Keratinocyte (primary cell): ENCODE results near the gene MICAL2. TPM values are rescaled to one million over a fixed set of nuclear protein-coding genes. Genes with fewer than 3 reads are reported as not detected.

Source experiments
- DNase-seq: peaks from one replicate; pipeline ENCODE4 v3.0.0-alpha.2; 2011; ENCODE audit warnings: low read depth, missing footprints, low spot score
- FAIRE-seq: peaks from 2 replicates; lab custom pipeline; 2011; peaks lifted over from hg19 to GRCh38; lab: Jason Lieb, UNC
- H2AFZ ChIP-seq: 2 replicates; pipeline ENCODE4 v1.6.0; 2012; ENCODE audit warnings: low read length, control low read depth, inconsistent platforms; ENCODE audit not compliant: control insufficient read depth
- H3K27ac ChIP-seq: 2 replicates; pipeline ENCODE4 v1.5.1; 2011; ENCODE audit warnings: low read length; ENCODE audit not compliant: control insufficient read depth, insufficient read depth
- H3K27me3 ChIP-seq: 3 replicates; pipeline ENCODE4 v1.6.0; 2011; ENCODE audit warnings: low read length; ENCODE audit not compliant: control insufficient read depth, insufficient read depth; ENCODE audit errors: extremely low read depth
- H3K36me3 ChIP-seq, 2 experiments: 2 replicates in 1 of 2; 3 replicates in 1 of 2; pipeline ENCODE4 v1.5.1; 2011; ENCODE audit warnings: low read length in 2 of 2, mild to moderate bottlenecking in 1 of 2; ENCODE audit not compliant: control insufficient read depth in 2 of 2, insufficient read depth in 2 of 2; ENCODE audit errors: extremely low read depth in 1 of 2
- H3K4me1 ChIP-seq: 3 replicates; pipeline ENCODE4 v1.5.1; 2011; ENCODE audit warnings: low read length; ENCODE audit not compliant: control insufficient read depth, insufficient read depth; ENCODE audit errors: extremely low read depth
- H3K4me2 ChIP-seq: 3 replicates; pipeline ENCODE4 v1.6.0; 2011; ENCODE audit warnings: low read depth, low read length; ENCODE audit not compliant: control insufficient read depth, insufficient read depth; ENCODE audit errors: extremely low read depth
- H3K4me3 ChIP-seq, 3 experiments: fragments of 200-600 bp in 1 of 3; sonication (generic) in 1 of 3; 2 replicates in 2 of 3; 3 replicates in 1 of 3; pipeline ENCODE4 v1.5.1; 2011 to 2016; ENCODE audit warnings: low read length in 3 of 3, mild to moderate bottlenecking in 3 of 3, control low read depth in 2 of 3, inconsistent platforms in 1 of 3, low read depth in 1 of 3, mixed read lengths in 1 of 3, mixed run types in 1 of 3, moderate library complexity in 1 of 3; ENCODE audit not compliant: control insufficient read depth in 2 of 3, insufficient read depth in 2 of 3; ENCODE audit errors: extremely low read depth in 1 of 3
- H3K79me2 ChIP-seq: 2 replicates; pipeline ENCODE4 v1.6.0; 2012; ENCODE audit warnings: low read length; ENCODE audit not compliant: control insufficient read depth, insufficient read depth
- H3K9ac ChIP-seq: 3 replicates; pipeline ENCODE4 v1.6.0; 2011; ENCODE audit warnings: low read length; ENCODE audit not compliant: control insufficient read depth, insufficient read depth; ENCODE audit errors: extremely low read depth
- H3K9me1 ChIP-seq: 3 replicates; pipeline ENCODE4 v1.6.0; 2011; ENCODE audit warnings: low read length; ENCODE audit not compliant: control insufficient read depth, insufficient read depth; ENCODE audit errors: extremely low read depth
- H3K9me3 ChIP-seq: 2 replicates; pipeline ENCODE4 v1.5.1; 2012; ENCODE audit warnings: low read depth, low read length; ENCODE audit not compliant: control insufficient read depth
- H4K20me1 ChIP-seq: 3 replicates; pipeline ENCODE4 v1.6.0; 2011; ENCODE audit warnings: low read length; ENCODE audit not compliant: control insufficient read depth, insufficient read depth; ENCODE audit errors: extremely low read depth
- EZH2 ChIP-seq: IDR thresholded peaks from one replicate; pipeline ENCODE4 v1.6.1; 2012; ENCODE audit warnings: inconsistent platforms, mild to moderate bottlenecking, low read length, moderate library complexity
- dilution Hi-C: fragments of 300-500 bp; cut with MboI; formaldehyde crosslinking; loops from one replicate; pipeline ENCODE4 v1.7.0; 2020; ENCODE audit warnings: low sequenced_read_pairs; ENCODE audit not compliant: extremely low pct_ligation_motif_present
- polyA plus RNA-seq, 5 experiments: library from polyadenylated mRNA; depleted of rRNA in 3 of 5; stranded (reverse) in 3 of 5; stranded (forward) in 1 of 5; unstranded in 1 of 5; fragments of >200 nt; gene quantifications; 1 replicate in 1 of 5; 2 replicates in 3 of 5; 3 replicates in 1 of 5; pipeline versions ENCODE4 v1.2.1 to v1.2.3, GENCODE V29; 2011 to 2012; ENCODE audit warnings: missing spikeins in 2 of 5, low read depth in 1 of 5, low replicate concordance in 1 of 5
- TF ChIP-seq, protein P1 (sequence below), 3 experiments: IDR thresholded peaks in 1 of 3; conservative IDR thresholded peaks in 1 of 3; optimal IDR thresholded peaks in 1 of 3; 2 replicates in 2 of 3; 3 replicates in 1 of 3; pipeline versions ENCODE3 to v1.5.1; 2011; ENCODE audit warnings: low read length in 3 of 3, mild to moderate bottlenecking in 3 of 3, moderate library complexity in 2 of 3, control low read depth in 1 of 3, inconsistent platforms in 1 of 3; ENCODE audit not compliant: insufficient read depth in 2 of 3; ENCODE audit errors: extremely low read depth in 1 of 3

MICAL2 gene
- polyA plus RNA-seq, 1 donor (not counting 4 experiments of a cell fraction or from before 2014, with no cell fraction given): 83.9 TPM

DNA sequence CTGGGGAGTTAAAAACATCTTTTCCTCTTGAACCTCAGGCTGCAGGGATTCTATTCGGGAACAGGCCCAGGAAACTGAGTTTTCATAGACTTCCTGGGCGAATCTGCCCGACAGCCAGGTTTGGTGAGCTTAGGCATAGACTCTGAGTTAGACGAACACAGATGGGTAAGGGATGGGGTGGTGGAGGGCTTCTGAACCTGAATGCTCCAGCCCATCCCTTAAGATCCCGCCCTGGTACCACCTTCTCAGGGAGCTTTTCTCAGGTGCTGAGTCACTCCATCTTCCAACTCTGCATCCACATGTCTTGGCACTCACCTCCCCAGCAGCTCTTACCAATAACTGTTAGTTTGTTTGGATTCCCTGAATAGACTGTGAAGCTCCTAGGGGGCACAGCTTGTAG lies 37.4 kb downstream of the MICAL2 start:
- H3K9me3 ChIP-seq: no peaks in the 10 kb centered on the region
- H3K79me2 ChIP-seq: peaks cover 81% of the 10 kb centered on the region
- no peak for DNase-seq
- FAIRE-seq: no peak
- H3K27me3 ChIP-seq: no peaks in the 10 kb centered on the region
- H3K27ac ChIP-seq: no peak overlapping the region
- H3K4me3 ChIP-seq: no peak overlapping the region
- H3K4me1 ChIP-seq: peaks cover 10% of the 10 kb centered on the region
- dilution Hi-C loops: no loop called here
- H3K36me3 ChIP-seq: peaks cover 19 to 40% of the 10 kb centered on the region in 2 experiments
- peaks cover 3% of the 10 kb centered on the region for H3K9me1 ChIP-seq
- TF ChIP-seq, protein P1, sequence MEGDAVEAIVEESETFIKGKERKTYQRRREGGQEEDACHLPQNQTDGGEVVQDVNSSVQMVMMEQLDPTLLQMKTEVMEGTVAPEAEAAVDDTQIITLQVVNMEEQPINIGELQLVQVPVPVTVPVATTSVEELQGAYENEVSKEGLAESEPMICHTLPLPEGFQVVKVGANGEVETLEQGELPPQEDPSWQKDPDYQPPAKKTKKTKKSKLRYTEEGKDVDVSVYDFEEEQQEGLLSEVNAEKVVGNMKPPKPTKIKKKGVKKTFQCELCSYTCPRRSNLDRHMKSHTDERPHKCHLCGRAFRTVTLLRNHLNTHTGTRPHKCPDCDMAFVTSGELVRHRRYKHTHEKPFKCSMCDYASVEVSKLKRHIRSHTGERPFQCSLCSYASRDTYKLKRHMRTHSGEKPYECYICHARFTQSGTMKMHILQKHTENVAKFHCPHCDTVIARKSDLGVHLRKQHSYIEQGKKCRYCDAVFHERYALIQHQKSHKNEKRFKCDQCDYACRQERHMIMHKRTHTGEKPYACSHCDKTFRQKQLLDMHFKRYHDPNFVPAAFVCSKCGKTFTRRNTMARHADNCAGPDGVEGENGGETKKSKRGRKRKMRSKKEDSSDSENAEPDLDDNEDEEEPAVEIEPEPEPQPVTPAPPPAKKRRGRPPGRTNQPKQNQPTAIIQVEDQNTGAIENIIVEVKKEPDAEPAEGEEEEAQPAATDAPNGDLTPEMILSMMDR (optimal IDR thresholded peaks at IDR 0.05 in 1 of 3, IDR thresholded peaks at IDR 0.05 in 1 of 3, conservative IDR thresholded peaks at IDR 0.05 in 1 of 3; ENCODE audit: extremely low read depth in 1 of 3, insufficient read depth in 2 of 3, low read length in 3 of 3): no peak
- TF ChIP-seq EZH2: no peak
- no peak overlapping the region for H2AFZ ChIP-seq
- H3K9ac ChIP-seq: no peak overlapping the region
- H4K20me1 ChIP-seq: peaks cover 11% of the 10 kb centered on the region
- H3K4me2 ChIP-seq: no peak overlapping the region

- dilution Hi-C loops: no loop called here
- Histone ChIP-seq H3K27me3 (no peaks in the 10 kb centered on the region), H3K9me3 (no peaks in the 10 kb centered on the region), H3K79me2 (peaks cover 74% of the 10 kb centered on the region), H3K4me2 (no peak overlapping the region), H3K9ac (no peak overlapping the region), H3K9me1 (peaks cover 2% of the 10 kb centered on the region), H3K36me3 (peaks cover 17 to 39% of the 10 kb centered on the region in 2 experiments), H3K4me1 (peaks cover 8% of the 10 kb centered on the region), H4K20me1 (peaks cover 10% of the 10 kb centered on the region), H3K4me3 (no peak overlapping the region), H2AFZ (no peak overlapping the region), H3K27ac (no peak overlapping the region)
- FAIRE-seq (no peak), DNase-seq (no peak)
- TF ChIP-seq, protein P1 (optimal IDR thresholded peaks at IDR 0.05 in 1 of 3, IDR thresholded peaks at IDR 0.05 in 1 of 3, conservative IDR thresholded peaks at IDR 0.05 in 1 of 3; ENCODE audit: extremely low read depth in 1 of 3, insufficient read depth in 2 of 3, low read length in 3 of 3): no peak
- no peak for TF ChIP-seq EZH2
These were observed 38.1 kb downstream of the MICAL2 start for GRCh38 chr11:12148466-12148865.
